ENCODE data around the gene AVEN.

DNA sequence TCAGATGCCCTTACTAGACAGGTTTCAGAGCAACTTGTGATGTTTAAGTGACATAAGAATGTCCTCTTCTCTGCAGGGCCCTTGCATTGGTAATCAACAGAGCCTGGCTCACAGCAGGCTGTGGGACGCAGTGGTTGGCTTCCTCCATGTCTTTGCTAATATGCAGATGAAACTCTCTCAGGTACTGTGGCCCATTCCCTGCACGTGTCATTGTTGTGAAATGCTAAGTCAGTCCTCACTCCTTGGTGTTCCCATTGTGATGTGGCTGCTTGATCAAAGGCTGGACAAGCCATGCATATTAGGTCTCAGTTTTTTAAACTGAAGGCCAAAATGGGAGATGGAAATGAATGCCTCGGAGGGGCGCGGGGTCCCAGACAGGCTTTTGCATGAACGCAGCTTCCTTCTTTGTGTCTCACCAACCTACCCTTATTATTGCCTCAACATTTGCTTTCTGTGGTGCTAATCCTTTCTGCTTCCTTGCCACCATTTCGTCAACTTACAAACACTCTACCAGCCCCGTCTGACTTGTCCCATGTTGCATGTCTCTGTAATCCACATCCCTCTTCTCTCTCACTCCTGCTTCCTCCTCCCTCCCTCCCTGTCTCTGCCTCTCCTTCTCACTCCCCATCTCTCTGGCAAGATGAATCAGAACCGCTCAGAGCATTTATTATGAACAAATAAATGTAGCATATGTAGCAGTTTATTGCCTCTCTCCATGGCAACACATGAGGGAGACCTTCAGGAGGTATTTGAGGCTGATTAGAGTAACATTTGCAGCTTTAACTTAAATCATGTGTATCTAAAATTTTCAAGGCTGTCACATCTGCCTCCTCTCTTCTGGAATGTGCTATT is 203.9 kb downstream of the AVEN start:
- TF ChIP-seq POLR2A (IDR thresholded peaks at IDR 0.05): no peak
- TF ChIP-seq, protein P1, sequence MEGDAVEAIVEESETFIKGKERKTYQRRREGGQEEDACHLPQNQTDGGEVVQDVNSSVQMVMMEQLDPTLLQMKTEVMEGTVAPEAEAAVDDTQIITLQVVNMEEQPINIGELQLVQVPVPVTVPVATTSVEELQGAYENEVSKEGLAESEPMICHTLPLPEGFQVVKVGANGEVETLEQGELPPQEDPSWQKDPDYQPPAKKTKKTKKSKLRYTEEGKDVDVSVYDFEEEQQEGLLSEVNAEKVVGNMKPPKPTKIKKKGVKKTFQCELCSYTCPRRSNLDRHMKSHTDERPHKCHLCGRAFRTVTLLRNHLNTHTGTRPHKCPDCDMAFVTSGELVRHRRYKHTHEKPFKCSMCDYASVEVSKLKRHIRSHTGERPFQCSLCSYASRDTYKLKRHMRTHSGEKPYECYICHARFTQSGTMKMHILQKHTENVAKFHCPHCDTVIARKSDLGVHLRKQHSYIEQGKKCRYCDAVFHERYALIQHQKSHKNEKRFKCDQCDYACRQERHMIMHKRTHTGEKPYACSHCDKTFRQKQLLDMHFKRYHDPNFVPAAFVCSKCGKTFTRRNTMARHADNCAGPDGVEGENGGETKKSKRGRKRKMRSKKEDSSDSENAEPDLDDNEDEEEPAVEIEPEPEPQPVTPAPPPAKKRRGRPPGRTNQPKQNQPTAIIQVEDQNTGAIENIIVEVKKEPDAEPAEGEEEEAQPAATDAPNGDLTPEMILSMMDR (IDR thresholded peaks at IDR 0.05): no peak

Data from thyroid gland (tissue), 4 donors.